ENCODE data around the gene YTHDF1. TPM values are rescaled to one million over a fixed set of nuclear protein-coding genes. Genes with fewer than 3 reads are reported as not detected.

YTHDF1 gene
- total RNA-seq, 2 donors from 2014 or later: 64.9 to 73.2 TPM

GRCh38 chr20:63171991-63172390 is 43.9 kb downstream of the YTHDF1 start:
- peaks cover 74% of the 10 kb centered on the region for H3K27me3 Mint-ChIP-seq (ENCODE audit: insufficient read depth)
- Histone ChIP-seq H3K27me3 (ENCODE audit: control insufficient read depth, insufficient read depth, low read length, poor library complexity, severe bottlenecking) (peaks cover 77% of the 10 kb centered on the region), H3K9ac (ENCODE audit: extremely low read depth, low read length, poor library complexity, severe bottlenecking) (no peak overlapping the region), H3K27ac (ENCODE audit: low read depth, low read length) (no peak overlapping the region), H3K36me3 (ENCODE audit: control insufficient read depth, insufficient read depth, low read length) (no peaks in the 10 kb centered on the region), H3K4me1 (ENCODE audit: control insufficient read depth, insufficient read depth, low read length) (no peaks in the 10 kb centered on the region), H3K4me3 (ENCODE audit: low read length) (no peak overlapping the region), H3K9me3 (ENCODE audit: control insufficient read depth, low read length) (no peaks in the 10 kb centered on the region)
- no peak overlapping the region for H3K27ac Mint-ChIP-seq
- H3K36me3 Mint-ChIP-seq (ENCODE audit: low read depth): no peaks in the 10 kb centered on the region
- TF ChIP-seq, protein P1, sequence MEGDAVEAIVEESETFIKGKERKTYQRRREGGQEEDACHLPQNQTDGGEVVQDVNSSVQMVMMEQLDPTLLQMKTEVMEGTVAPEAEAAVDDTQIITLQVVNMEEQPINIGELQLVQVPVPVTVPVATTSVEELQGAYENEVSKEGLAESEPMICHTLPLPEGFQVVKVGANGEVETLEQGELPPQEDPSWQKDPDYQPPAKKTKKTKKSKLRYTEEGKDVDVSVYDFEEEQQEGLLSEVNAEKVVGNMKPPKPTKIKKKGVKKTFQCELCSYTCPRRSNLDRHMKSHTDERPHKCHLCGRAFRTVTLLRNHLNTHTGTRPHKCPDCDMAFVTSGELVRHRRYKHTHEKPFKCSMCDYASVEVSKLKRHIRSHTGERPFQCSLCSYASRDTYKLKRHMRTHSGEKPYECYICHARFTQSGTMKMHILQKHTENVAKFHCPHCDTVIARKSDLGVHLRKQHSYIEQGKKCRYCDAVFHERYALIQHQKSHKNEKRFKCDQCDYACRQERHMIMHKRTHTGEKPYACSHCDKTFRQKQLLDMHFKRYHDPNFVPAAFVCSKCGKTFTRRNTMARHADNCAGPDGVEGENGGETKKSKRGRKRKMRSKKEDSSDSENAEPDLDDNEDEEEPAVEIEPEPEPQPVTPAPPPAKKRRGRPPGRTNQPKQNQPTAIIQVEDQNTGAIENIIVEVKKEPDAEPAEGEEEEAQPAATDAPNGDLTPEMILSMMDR (conservative IDR thresholded peaks at IDR 0.05): no peak
- no peak for DNase-seq
- 85% methylated on average over 5 of the region's 5 CpGs for WGBS, 2 experiments (ENCODE audit: insufficient coverage in 1 of 2, insufficient read length in 1 of 2)
- H3K4me3 Mint-ChIP-seq: no peak overlapping the region
- H3K9me3 Mint-ChIP-seq: no peaks in the 10 kb centered on the region
- H3K4me1 Mint-ChIP-seq: peaks cover 4% of the 10 kb centered on the region

- H3K4me3 ChIP-seq (ENCODE audit: low read length): no peak overlapping the region
- H3K4me1 ChIP-seq (ENCODE audit: control insufficient read depth, insufficient read depth, low read length): no peaks in the 10 kb centered on the region
- H3K27ac Mint-ChIP-seq: no peak overlapping the region
- no peak overlapping the region for H3K27ac ChIP-seq (ENCODE audit: low read depth, low read length)
- no peak overlapping the region for H3K9ac ChIP-seq (ENCODE audit: extremely low read depth, low read length, poor library complexity, severe bottlenecking)
- H3K9me3 Mint-ChIP-seq: no peaks in the 10 kb centered on the region
- 36 to 64% methylated on average over 3 to 6 of the region's 6 CpGs for WGBS, 2 experiments (ENCODE audit: insufficient coverage in 1 of 2, insufficient read length in 1 of 2)
- H3K9me3 ChIP-seq (ENCODE audit: control insufficient read depth, low read length): no peaks in the 10 kb centered on the region
- H3K27me3 Mint-ChIP-seq (ENCODE audit: insufficient read depth): peaks cover 53% of the 10 kb centered on the region
- H3K4me3 Mint-ChIP-seq: no peak overlapping the region
- H3K36me3 ChIP-seq (ENCODE audit: control insufficient read depth, insufficient read depth, low read length): no peaks in the 10 kb centered on the region
- DNase-seq: no peak
- no peaks in the 10 kb centered on the region for H3K36me3 Mint-ChIP-seq (ENCODE audit: low read depth)
- peaks cover 53% of the 10 kb centered on the region for H3K27me3 ChIP-seq (ENCODE audit: control insufficient read depth, insufficient read depth, low read length, poor library complexity, severe bottlenecking)
- TF ChIP-seq, protein P1 (conservative IDR thresholded peaks at IDR 0.05): no peak
- no peaks in the 10 kb centered on the region for H3K4me1 Mint-ChIP-seq
These were observed 46.2 kb downstream of the YTHDF1 start for GRCh38 chr20:63169681-63170080.

- DNase-seq: no peak
- H3K4me1 ChIP-seq (ENCODE audit: control insufficient read depth, insufficient read depth, low read length): no peaks in the 10 kb centered on the region
- no peaks in the 10 kb centered on the region for H3K36me3 ChIP-seq (ENCODE audit: control insufficient read depth, insufficient read depth, low read length)
- peaks cover 45% of the 10 kb centered on the region for H3K27me3 ChIP-seq (ENCODE audit: control insufficient read depth, insufficient read depth, low read length, poor library complexity, severe bottlenecking)
- whole genome bisulfite sequencing, 2 experiments (ENCODE audit: insufficient coverage in 1 of 2, insufficient read length in 1 of 2): 84 to 87% methylated on average over 9 to 12 of the region's 12 CpGs
- no peaks in the 10 kb centered on the region for H3K9me3 Mint-ChIP-seq
- TF ChIP-seq, protein P1 (conservative IDR thresholded peaks at IDR 0.05): no peak
- peaks cover 45% of the 10 kb centered on the region for H3K27me3 Mint-ChIP-seq (ENCODE audit: insufficient read depth)
- no peaks in the 10 kb centered on the region for H3K4me1 Mint-ChIP-seq
- no peak overlapping the region for H3K4me3 ChIP-seq (ENCODE audit: low read length)
- no peak overlapping the region for H3K9ac ChIP-seq (ENCODE audit: extremely low read depth, low read length, poor library complexity, severe bottlenecking)
- no peak overlapping the region for H3K27ac Mint-ChIP-seq
- H3K27ac ChIP-seq (ENCODE audit: low read depth, low read length): no peak overlapping the region
- H3K9me3 ChIP-seq (ENCODE audit: control insufficient read depth, low read length): no peaks in the 10 kb centered on the region
- H3K36me3 Mint-ChIP-seq (ENCODE audit: low read depth): no peaks in the 10 kb centered on the region
- H3K4me3 Mint-ChIP-seq: no peak overlapping the region
These were observed 47.1 kb downstream of the YTHDF1 start for GRCh38 chr20:63168861-63169260.
